Left cardiac atrium (tissue), 4 donors: ENCODE results near the gene MRPL46. TPM values are rescaled to one million over a fixed set of nuclear protein-coding genes. Genes with fewer than 3 reads are reported as not detected.
A peak's percentile ranks its signal among the peaks of the same experiment; 100 is the strongest.

Experiments used
- ATAC-seq, 2 donors: fragments of 200-7000 bp; cut with Tn5 transposase; one replicate each; pipeline ENCODE4 v1.9.1; 2020; ENCODE audit warnings: mild to moderate bottlenecking in 2 of 2, moderate library complexity in 2 of 2
- DNase-seq: peaks from one replicate; pipeline ENCODE4 v3.0.0-alpha.2; 2020
- intact Hi-C, 2 donors: fragments of 100-400 bp; cut with DNase I; formaldehyde crosslinking; loops; one replicate each; pipeline versions ENCODE4 v1.14.1 to v1.15.1; 2022 to 2023
- long read RNA-seq: library from polyadenylated mRNA; unstranded; transcript quantifications from one replicate; pipeline ENCODE4 v2.0.0, GENCODE V29; 2021
- total RNA-seq, 2 donors: library from RNA; stranded (reverse); fragmentation: NEBNext Ultra II Directional; extraction: Animal tissue kit (Norgen Biotek cat#: 25700); gene quantifications; one replicate each; pipeline ENCODE4 v1.2.1, GENCODE V29; 2021
- donor health status: DM: no; HTN: yes; CAD: no.
- donor health status: DM: no; HTN: yes; CAD: no; lungs with severe emphysema.
- donor health status: DM: yes; HTN: yes; CAD: no.
- donor health status: Dilated cardiomyopathy.

The MRPL46 gene
- 10 to 100 TPM; 36.4 to 42.4 TPM for total RNA-seq
- long read RNA-seq, transcript MRPL46-201 (4 exons, 1,019 nt): major isoform, 10 of 10 reads
- long read RNA-seq, partial matches to known transcripts: 0 of 10 reads
- long read RNA-seq, other reads (novel, unspliced or antisense): 0 of 10 reads

DNA sequence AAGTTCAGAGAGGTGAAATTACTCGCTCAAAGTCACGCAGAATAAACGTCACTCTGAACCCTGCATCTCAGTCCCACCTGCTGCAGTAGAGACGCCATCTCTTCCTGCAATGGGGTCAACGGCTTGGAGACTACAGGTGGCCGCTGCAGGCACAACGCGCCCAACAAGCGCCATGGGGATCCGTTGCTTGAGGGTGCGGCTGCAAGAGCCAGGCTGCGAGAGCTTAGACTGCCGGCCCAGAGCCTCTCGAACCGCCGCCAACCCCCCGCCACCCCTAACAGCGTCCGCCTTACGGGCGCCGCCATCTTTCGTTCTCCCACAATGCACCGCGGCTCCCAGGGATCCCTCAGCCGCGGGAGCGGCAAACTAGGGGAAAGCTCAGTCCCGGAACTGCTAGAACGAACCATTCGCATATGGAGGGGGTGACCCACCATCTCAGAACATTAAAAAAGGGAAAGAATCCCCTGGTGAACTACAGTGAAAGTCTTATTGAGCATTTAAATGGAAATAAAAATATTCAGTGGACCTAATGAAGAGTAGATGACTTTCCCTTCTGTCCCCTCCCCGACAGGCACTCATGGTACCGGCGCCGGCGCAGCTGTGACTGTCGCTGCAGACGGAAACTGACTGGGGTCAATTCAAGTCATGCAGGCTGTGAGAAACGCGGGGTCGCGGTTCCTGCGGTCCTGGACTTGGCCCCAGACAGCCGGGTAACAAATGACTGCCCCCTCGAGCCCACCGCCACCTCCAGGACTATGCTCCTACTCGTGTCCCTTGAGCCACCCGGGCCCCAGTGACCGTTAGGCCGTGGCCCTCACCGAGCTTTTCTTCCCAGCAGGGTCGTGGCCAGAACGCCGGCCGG lies at the start of gene MRPL46, which contains the start of gene MRPS11:
MRPL46 (minus strand) TSS at position 316 of the 862 bp plus-strand sequence; CDS start at position 305, 11 bp downstream.
MRPS11 (plus strand) TSS at position 636 of the 862 bp plus-strand sequence; CDS start at position 646, 10 bp downstream.
- intact Hi-C loops: no loop called here
- DNase-seq (peak; percentile 94), ATAC-seq (peak; percentile 96 to 98)

DNA sequence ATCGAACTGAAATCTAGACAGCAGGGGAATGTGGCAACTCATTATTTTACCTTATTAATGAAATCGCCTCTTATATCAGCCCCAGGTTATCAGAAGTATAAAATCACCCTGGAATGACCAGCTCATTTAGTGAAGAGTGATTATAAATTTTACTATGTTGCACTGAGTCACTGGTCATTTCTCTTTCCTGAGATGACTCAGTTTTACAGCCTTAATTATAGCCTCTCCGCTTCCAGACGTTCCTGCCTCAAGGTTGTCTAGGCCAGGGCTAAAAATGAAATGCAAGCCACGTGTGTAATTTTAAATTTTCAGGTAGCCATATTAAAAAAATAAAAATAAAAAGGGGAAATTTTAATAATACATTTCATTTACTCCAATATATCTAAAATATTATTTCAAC lies 46.0 kb upstream of the MRPL46 start:
- peak in 1 of 2 donors; percentile 37 for ATAC-seq
- intact Hi-C loops: no loop called here
- DNase-seq: no peak

DNA sequence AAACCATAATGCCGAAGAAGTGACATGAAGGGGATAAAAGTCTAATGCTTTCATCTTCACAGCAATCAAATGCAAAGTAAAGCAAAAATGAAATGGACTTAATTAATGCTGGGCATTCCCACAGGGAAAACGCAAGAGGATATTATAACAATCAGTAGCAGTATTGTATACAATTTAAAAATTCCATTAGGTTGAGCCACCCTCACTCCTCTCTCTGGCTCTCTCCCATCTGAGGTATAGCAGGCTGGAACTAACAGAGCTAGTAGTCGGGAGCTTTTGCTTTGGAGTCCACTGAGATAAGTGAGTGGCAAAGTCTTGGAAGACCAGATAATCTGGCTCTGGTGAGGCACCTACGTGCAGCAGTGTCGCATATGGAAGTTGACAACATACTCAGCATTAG lies 45.4 kb upstream of the MRPL46 start:
- intact Hi-C loops: no loop called here
- DNase-seq (no peak), ATAC-seq (no peak)

DNA sequence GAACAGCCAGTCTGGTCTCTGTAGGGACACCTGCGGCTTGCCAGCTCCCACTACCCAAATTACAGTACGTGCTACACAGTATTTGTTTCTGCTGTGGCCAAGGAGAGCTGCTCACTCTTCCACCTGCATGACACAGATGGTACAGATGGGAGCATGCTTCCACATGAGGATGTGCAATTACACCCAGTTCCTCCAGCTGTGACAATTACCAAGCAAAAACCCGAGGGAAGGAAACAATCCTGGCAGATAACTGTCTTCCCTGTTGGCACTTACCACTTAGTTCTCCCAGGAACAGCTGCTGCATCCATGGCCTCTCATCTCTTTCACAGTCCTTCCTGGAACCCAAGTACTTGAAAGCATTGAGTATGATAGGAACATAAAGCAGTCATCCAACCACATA lies 44.9 kb upstream of the MRPL46 start:
- no peak for DNase-seq
- ATAC-seq: no peak
- intact Hi-C loops: no loop called here

DNA sequence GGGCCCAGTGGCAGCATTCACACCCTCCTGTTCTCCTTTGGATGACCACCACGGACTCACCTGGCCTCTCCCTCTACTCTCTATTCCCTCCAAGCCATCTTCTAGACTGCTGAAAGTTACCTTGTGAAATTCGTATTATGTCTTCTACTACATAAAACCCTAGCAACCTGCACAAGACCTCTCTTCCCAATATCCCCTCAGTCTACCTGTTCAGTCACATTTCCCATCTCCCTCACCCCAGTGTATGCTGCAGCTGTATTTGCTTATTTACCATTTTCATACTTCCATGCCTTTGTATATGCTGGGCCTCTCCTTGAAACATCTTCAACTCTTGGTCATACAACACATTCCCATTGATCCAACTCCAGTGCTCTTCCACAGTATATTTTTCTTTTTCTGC lies 44.0 kb upstream of the MRPL46 start:
- DNase-seq: no peak
- intact Hi-C loops: no loop called here
- no peak for ATAC-seq

DNA sequence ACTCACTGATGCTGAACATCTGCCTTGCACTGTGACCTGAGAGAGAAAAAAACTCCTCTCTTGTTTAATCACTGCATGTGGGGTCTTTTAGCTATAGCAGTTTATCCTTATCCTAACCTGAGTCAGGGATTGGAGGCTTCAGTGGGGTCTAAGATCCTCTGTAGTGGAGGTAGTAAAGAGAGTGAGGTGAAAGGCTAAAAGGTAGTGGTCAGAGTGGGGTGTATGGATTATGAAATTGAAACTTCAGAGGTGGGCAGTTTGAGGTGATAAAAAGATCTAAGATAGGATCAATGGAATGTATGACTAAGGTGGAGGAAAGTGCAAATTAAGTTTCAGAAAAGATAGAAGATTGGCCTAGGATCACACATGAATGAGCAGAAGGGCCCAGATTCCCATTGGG lies 42.8 kb upstream of the MRPL46 start:
- ATAC-seq (no peak), DNase-seq (no peak)
- intact Hi-C loops: no loop called here

DNA sequence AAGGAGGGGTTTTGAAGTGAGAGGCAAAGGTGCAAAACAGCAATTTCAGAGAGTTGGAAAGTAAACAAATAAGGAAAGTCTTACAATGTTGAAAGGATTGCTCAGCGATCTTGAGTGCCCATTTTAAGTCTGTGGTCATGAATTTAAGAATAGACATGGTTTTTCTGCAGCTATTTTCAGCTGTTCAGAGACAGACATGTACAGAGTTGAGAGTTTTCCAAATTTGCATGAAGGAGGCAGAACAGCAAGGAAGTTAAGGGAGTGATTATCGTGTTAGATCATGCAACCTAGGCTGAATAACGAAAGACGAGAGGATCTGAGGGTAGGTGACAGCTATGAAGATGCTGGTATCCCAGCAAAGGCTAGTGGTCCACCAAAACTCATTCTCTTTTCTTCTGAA lies 42.1 kb upstream of the MRPL46 start:
- intact Hi-C loops: no loop called here
- no peak for ATAC-seq
- no peak for DNase-seq

DNA sequence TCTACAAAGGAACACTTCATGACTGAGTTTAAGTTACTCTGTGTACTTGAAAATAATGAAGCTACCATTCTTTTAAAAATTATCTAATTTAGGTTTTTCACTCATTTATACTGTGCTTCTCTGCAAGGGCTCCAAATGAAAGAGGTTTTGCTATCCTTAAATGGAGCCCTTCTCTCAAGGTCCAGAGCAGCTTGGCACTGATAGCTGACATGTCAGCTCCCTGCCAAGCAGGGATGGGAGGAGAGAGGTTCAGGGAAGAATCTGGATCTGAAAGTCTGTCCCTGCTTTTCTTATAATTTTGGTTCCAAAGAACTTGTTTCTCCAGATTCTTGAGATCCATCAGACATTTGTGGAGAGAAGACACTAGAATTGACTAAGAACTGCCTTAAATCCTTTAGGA lies 39.4 kb upstream of the MRPL46 start:
- no peak for DNase-seq
- ATAC-seq: peak in 1 of 2 donors; percentile 24
- intact Hi-C loops: no loop called here

DNA sequence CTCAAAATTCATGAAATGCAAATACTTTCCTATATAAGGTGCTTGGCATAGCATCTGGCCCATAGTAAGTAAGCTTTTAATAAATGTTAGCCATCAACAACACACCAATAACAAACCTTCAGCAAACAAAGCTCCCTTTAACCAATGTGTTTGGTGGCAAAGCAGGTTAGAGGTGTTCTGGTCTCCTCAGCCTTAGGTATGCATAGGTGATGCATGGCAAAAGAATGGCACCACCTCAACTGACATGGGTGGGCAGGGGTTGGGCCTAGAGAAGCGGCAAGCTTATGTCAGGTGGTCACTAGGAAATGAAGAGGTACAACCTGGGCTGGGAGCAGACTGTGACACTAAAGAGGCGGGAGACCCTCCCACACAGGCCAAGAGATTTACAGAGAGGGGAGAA lies 38.5 kb upstream of the MRPL46 start:
- intact Hi-C loops: no loop called here
- no peak for ATAC-seq
- DNase-seq: no peak

DNA sequence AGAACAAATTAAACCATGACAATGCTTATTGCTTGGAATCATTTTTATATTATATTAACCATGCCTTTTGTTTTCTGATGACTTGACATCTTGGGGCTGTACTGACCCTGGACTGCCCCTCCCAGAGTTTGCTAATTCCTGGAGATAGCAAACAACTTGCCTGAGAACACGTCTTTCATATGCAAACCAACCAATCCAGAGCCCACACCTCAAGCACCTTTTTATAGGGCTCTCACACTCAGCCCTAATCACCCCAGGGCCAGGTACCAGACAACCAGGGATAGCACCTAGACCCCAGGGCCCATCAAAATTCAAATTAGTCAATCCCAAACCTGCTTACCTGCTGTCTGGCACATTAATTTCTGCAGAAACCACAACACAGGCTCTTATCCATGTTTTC lies 37.3 kb upstream of the MRPL46 start:
- intact Hi-C loops: no loop called here
- ATAC-seq (no peak), DNase-seq (no peak)

DNA sequence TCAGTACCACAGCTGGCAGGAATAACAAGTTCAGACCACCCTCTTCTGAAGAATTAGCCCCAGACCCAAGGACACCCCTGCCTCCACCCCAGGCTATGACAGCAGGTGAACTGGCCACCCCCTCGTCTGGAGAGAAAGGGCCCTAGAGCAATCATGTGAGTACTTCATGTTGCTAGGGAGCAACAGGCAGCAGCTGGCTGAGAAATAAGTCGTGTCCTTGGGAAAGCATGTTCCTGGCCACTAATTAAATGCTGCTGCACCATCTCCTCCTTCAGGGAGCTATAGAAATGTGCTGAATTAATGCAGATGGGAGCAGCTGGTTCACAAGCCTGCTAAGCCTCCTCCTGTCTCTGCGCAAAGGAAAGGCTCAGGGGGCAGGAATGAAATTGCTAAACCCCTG lies 31.8 kb upstream of the MRPL46 start:
- intact Hi-C loops: no loop called here
- DNase-seq: no peak
- peak; percentile 34 to 73 for ATAC-seq

DNA sequence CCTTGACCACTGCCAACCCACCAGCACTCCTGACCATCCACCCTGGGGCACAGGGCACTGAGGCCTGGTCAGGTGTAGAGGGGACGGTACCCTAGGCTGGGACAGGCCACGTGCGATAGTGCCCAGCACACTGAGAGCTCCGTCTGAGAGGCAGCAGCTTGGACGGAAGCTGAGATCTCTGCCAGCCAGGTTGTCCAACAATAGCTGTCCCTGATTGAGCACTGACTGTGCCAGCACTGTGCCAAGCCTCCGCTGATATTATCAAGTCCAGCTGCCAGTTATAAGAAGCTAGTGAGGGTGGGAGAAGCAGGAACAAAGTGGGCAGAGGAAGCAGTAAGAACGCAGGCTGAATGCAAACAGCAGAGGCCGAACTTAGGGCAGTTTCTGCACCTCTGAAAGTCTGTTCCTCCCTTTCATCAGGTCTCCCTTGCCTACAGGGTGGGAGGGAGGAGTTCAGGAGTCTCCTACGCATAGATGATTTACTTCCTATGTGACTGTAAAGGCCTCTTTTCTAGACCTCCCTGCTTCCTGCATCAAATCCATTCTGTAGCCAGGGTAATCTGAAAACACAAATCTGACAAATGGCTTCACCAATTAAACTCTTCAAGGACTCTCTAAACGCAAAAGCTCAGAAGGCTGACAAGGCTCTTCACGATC lies 30.0 kb upstream of the MRPL46 start:
- ATAC-seq (peak; percentile 72 to 89), DNase-seq (no peak)
- intact Hi-C loops: no loop called here

DNA sequence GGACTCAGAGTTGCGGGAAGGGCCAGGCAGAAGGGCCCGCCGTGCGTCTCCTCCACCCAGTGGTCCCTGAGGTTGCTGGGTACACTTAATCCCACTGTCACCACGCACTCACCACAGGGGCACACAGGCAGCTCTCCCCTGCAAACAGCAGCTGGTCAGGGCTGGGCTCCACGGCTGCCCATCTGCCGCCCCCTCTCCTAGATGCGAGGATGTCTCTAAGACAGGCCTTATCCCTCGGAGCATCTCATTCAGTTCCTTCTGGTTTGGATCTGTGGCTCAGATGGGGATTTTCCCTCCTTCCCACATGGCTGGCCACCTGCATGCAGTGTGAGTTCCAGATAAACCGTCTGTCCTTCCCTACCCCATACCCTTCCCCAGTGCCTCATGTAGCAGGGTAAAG lies 26.7 kb upstream of the MRPL46 start:
- ATAC-seq (no peak), DNase-seq (no peak)
- intact Hi-C loops: no loop called here

DNA sequence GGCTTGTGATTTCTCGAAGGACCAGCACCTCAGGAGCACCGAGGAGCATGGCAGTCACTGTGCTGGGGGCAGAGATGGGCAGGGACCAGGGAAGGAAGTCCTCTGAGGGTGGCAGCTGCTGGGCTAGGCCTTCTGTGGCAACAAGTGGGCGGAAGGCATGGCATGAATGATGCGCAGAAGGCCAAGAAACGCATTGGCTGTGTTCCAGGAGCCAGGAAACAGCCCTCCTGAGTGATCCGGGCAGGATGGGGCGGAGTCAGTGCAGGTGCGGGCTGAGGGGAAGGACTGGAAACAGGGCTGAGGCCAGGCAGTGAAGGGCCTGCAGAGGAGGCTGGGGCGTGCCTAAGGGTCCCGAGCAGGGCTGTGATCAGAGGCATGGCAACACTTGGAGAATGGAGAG lies 24.0 kb upstream of the MRPL46 start:
- DNase-seq (no peak), ATAC-seq (no peak)
- intact Hi-C loops: no loop called here

DNA sequence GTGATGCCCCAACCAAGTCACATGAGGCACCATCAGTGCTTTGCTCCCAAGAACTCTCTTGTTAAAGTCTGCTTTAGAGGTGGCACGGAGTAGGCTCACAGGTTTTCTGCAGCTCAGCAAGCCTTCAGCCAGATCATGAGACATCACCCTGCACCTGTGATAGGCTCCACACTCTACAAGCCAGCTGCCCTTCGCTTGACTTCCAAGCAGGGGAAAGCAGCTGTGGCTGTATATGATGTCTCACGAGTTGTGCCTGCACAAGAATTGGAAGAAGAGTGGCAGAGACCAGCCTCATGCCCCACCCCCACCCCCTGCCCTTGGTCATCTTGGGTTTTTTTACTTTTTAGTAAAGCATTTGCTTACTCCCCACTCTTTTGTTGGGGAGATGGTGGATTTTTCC lies 22.8 kb upstream of the MRPL46 start:
- DNase-seq (no peak), ATAC-seq (no peak)
- intact Hi-C loops: no loop called here

DNA sequence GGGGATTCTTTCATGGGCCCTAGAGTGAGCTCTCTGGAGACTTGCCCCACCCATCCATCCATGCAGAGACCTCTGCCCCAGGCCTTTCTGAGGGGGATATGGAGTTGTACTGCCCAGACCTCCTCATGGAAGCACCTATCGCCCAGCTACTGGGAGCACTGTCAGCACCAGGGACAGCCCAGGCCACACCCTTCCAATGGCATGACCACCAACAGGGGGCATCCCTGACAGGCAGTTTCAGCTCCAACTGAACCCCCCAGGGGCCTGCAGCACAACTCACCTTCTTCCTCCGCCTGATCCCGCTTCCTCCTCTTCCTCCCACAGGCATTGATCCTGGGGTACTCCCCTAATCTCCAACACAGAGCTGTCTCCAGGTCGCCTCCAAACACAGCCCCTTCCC lies 22.1 kb upstream of the MRPL46 start:
- ATAC-seq (no peak), DNase-seq (no peak)
- intact Hi-C loops: no loop called here

DNA sequence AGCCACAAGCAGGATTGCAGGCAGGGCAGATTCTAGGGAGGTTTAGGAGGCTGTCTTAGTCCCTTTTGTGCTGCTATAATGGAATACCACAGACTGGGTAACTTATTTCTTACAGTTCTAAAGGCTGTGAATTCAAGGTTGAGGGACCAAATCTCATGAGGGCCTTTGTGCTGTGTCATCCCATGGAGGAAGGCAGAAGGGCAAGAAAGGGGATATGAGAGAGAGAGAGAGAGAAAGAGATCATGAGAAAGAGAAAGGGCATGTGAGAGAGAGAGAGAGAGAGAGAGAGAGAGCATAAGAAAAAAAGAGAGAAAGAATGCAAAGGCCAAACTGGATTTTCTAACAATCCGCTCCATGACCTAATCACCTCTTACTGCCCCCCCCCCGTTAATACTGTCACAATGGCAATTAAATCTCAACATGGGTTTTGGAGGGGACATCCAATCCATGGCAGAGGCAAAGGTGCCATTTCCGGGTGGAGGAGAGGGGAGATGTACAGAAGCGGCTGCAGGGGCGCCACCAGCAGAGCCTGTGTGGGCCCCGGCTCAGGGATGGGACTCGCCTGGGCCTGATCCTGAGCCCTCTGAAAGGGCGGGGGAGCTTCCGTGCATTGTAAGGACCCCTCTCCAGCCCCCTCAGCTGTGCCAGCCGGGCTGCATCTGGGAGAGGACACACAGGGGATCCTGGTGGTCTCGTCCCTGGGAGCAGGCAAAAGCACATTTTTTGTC lies 20.8 kb upstream of the MRPL46 start:
- no peak for DNase-seq
- ATAC-seq: no peak
- intact Hi-C loops: no loop called here

DNA sequence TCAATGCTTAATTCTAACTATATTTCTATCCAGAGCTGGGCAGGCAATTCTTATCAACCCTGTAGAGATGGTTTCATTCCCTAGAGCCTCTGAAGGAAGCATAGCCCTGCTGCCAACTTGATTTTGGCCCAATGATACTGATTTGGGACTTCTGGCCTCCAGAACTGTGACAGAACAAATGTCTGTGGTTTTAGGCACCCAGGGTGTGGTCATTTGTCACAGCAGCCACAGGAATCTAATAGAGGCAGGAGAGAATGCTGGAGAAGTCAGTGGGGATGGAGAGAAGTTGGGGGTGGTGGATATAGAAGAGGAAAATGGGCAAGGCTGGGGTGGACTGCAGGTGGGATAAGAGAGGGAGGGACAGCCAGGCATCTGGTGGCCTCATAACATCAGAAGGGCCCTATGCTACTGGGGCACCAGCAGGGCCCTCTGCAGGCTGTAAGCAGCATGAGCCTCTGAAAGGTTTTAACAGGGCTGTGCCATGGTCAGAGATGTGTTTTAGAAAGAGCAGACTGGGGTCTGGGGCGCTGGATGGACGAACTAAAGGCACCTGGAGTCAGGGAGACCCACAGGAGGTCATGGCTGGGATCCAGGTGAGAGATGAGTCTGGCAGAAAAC lies 20.1 kb upstream of the MRPL46 start:
- DNase-seq (no peak), ATAC-seq (no peak)
- intact Hi-C loops: no loop called here

DNA sequence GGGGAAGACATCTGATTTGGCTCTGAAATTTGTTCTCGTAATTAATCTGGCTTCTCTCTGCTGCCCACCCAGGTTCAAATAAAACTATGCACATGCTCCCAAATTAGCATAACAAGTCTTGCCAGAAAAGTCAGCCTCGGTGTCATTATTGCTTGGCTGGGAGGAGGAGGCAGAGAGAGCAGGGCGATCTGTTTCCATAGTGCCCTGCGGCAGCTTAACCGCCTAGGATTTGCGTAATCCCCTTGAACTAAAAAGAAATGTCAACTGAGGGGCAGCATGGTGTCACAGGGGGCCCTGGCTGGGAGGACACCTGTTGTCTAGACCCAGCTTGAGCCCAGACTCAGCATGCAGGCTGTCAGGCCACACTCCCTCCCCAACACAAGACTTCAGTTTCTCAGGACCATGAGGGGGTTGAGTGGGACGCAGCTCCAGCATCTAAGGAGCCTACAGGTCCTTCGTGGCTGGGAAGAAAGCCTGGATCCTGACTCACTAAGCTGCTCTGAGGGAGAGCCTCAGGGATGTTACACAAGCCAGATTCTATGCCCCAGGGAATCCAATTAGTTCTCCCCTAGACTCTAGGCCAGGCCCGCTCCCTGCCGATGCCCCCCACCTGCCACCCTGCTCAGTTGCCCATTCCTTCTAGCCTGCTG lies 17.6 kb upstream of the MRPL46 start:
- intact Hi-C loops: no loop called here
- DNase-seq (no peak), ATAC-seq (no peak)
